ENCODE data around the gene MYO1E. TPM values are rescaled to one million over a fixed set of nuclear protein-coding genes. Genes with fewer than 3 reads are reported as not detected.

The MYO1E gene
- total and polyA plus RNA-seq, 2 of the 8 experiments (the other 6 are each of a cell fraction or from before 2014, with no cell fraction given) = 19.6 to 142 TPM

- TF ChIP-seq, protein P1, sequence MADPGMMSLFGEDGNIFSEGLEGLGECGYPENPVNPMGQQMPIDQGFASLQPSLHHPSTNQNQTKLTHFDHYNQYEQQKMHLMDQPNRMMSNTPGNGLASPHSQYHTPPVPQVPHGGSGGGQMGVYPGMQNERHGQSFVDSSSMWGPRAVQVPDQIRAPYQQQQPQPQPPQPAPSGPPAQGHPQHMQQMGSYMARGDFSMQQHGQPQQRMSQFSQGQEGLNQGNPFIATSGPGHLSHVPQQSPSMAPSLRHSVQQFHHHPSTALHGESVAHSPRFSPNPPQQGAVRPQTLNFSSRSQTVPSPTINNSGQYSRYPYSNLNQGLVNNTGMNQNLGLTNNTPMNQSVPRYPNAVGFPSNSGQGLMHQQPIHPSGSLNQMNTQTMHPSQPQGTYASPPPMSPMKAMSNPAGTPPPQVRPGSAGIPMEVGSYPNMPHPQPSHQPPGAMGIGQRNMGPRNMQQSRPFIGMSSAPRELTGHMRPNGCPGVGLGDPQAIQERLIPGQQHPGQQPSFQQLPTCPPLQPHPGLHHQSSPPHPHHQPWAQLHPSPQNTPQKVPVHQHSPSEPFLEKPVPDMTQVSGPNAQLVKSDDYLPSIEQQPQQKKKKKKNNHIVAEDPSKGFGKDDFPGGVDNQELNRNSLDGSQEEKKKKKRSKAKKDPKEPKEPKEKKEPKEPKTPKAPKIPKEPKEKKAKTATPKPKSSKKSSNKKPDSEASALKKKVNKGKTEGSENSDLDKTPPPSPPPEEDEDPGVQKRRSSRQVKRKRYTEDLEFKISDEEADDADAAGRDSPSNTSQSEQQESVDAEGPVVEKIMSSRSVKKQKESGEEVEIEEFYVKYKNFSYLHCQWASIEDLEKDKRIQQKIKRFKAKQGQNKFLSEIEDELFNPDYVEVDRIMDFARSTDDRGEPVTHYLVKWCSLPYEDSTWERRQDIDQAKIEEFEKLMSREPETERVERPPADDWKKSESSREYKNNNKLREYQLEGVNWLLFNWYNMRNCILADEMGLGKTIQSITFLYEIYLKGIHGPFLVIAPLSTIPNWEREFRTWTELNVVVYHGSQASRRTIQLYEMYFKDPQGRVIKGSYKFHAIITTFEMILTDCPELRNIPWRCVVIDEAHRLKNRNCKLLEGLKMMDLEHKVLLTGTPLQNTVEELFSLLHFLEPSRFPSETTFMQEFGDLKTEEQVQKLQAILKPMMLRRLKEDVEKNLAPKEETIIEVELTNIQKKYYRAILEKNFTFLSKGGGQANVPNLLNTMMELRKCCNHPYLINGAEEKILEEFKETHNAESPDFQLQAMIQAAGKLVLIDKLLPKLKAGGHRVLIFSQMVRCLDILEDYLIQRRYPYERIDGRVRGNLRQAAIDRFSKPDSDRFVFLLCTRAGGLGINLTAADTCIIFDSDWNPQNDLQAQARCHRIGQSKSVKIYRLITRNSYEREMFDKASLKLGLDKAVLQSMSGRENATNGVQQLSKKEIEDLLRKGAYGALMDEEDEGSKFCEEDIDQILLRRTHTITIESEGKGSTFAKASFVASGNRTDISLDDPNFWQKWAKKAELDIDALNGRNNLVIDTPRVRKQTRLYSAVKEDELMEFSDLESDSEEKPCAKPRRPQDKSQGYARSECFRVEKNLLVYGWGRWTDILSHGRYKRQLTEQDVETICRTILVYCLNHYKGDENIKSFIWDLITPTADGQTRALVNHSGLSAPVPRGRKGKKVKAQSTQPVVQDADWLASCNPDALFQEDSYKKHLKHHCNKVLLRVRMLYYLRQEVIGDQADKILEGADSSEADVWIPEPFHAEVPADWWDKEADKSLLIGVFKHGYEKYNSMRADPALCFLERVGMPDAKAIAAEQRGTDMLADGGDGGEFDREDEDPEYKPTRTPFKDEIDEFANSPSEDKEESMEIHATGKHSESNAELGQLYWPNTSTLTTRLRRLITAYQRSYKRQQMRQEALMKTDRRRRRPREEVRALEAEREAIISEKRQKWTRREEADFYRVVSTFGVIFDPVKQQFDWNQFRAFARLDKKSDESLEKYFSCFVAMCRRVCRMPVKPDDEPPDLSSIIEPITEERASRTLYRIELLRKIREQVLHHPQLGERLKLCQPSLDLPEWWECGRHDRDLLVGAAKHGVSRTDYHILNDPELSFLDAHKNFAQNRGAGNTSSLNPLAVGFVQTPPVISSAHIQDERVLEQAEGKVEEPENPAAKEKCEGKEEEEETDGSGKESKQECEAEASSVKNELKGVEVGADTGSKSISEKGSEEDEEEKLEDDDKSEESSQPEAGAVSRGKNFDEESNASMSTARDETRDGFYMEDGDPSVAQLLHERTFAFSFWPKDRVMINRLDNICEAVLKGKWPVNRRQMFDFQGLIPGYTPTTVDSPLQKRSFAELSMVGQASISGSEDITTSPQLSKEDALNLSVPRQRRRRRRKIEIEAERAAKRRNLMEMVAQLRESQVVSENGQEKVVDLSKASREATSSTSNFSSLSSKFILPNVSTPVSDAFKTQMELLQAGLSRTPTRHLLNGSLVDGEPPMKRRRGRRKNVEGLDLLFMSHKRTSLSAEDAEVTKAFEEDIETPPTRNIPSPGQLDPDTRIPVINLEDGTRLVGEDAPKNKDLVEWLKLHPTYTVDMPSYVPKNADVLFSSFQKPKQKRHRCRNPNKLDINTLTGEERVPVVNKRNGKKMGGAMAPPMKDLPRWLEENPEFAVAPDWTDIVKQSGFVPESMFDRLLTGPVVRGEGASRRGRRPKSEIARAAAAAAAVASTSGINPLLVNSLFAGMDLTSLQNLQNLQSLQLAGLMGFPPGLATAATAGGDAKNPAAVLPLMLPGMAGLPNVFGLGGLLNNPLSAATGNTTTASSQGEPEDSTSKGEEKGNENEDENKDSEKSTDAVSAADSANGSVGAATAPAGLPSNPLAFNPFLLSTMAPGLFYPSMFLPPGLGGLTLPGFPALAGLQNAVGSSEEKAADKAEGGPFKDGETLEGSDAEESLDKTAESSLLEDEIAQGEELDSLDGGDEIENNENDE (IDR thresholded peaks at IDR 0.05; ENCODE audit: insufficient replicate concordance, low read length) = no peak
- no peak for TF ChIP-seq GABPA (IDR thresholded peaks at IDR 0.05; ENCODE audit: borderline replicate concordance, insufficient read depth, low read length)
- TF ChIP-seq SUZ12 (IDR thresholded peaks at IDR 0.05; ENCODE audit: low read length) = no peak
- TF ChIP-seq CREB1 (IDR thresholded peaks at IDR 0.05) = no peak
- no peak for TF ChIP-seq KDM4A (IDR thresholded peaks at IDR 0.05; ENCODE audit: low read depth, low read length, severe bottlenecking)
- no peak for TF ChIP-seq CHD1 (IDR thresholded peaks at IDR 0.05; ENCODE audit: low read depth, low read length)
Observed at GRCh38 chr15:59203008-59203407, 169.7 kb downstream of the MYO1E start (continued).
